Activated CD4-positive, alpha-beta memory T cell treated with anti-CD3 and anti-CD28 coated beads, Interleukin-2, amount 10 ng/mL, durations not matched to agents 7 days and 5 days (primary cell): ENCODE results near the gene TINAGL1. TPM values are rescaled to one million over a fixed set of nuclear protein-coding genes. Genes with fewer than 3 reads are reported as not detected.

ENCODE experiments used
- CTCF ChIA-PET: fragments of 350-600 bp; sonication (Branson Sonifier 250); formaldehyde crosslinking; loops from one replicate; lab custom pipeline; 2021; ENCODE audit warnings: antibody characterized with exemption, inconsistent platforms; lab: Charles Lee
- POLR2A ChIA-PET: fragments of 350-600 bp; sonication (Branson Sonifier 250); formaldehyde crosslinking; loops from one replicate; lab custom pipeline; 2021; ENCODE audit warnings: antibody characterized with exemption; lab: Charles Lee
- DNase-seq: peaks from one replicate; pipeline ENCODE4 v3.0.0-alpha.2; 2020
- H3K27ac Mint-ChIP-seq: one replicate; pipeline ENCODE4 v1.8.0; 2021; ENCODE audit warnings: mild to moderate bottlenecking, mixed read lengths
- H3K27me3 Mint-ChIP-seq: one replicate; pipeline ENCODE4 v1.8.0; 2021; ENCODE audit warnings: mixed read lengths
- H3K36me3 Mint-ChIP-seq: one replicate; pipeline ENCODE4 v1.8.0; 2021; ENCODE audit warnings: low read depth, mixed read lengths
- H3K4me1 Mint-ChIP-seq: one replicate; pipeline ENCODE4 v1.8.0; 2021; ENCODE audit warnings: mixed read lengths
- H3K4me3 Mint-ChIP-seq: one replicate; pipeline ENCODE4 v1.8.0; 2021; ENCODE audit warnings: mild to moderate bottlenecking, mixed read lengths
- H3K9me3 Mint-ChIP-seq: one replicate; pipeline ENCODE4 v1.8.0; 2021; ENCODE audit warnings: mixed read lengths
- total RNA-seq, 2 experiments: library from RNA; stranded (reverse); gene quantifications; one replicate each; pipeline ENCODE4 v1.2.3, GENCODE V29; 2021

The TINAGL1 gene
- total RNA-seq, 2 experiments from 2014 or later = not detected

DNA sequence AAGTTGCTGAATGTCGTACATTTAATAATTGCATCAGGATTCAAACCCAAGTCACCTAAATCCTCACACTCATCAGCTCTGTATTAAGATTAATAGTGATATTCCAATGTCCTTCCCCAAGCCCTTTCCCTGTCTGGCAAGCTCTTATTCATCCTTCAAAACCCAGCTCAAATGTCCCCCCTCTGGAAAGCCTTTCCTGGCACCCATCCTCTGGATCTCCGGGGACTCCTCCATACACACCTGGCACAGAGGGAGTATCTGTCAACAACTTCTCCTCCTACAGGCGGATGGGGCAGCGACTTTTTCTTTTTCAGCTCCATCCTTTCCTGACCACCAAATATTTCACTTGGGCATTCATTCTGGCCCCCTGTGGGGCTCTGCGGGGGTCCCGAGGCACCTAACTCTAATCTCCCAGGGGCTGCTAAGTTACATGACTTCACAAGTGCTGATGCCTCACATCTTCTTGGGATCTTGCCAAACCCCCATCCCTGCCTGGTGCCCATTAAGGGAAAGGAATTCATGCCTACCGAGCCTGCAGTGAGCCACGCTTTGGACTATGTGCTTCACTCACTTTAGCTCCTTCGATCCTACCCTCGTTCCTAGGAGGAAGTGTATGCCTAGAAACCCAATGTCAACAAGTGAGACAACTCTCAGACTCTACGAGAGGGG is 15.2 kb downstream of the TINAGL1 start:
- Mint-ChIP-seq H3K27ac (no peak overlapping the region), H3K36me3 (no peaks in the 10 kb centered on the region), H3K9me3 (no peaks in the 10 kb centered on the region), H3K4me1 (peaks cover 4% of the 10 kb centered on the region), H3K27me3 (peaks cover 23% of the 10 kb centered on the region), H3K4me3 (no peak overlapping the region)
- DNase-seq = peak; percentile 8
- ChIA-PET CTCF (no interaction called here), POLR2A (no interaction called here)

DNA sequence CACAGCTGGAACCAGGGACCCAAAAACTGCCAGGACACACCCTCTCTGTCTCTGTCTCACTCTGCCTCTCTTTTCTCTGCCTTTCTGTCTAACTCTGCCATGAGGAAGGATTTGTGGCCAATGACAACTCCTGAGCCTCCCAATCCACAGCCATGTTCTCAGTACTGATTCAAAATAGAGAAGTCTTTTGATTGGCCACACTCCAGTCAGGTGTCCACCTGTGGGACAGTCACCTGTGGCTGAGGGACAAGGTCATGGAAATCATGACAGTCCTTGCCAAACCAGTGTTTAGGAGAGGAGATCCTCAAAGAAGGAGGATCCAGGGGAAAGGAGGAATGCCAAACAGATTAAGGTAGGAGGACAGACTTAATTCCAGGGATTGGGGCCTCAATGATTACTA is 15.8 kb downstream of the TINAGL1 start:
- Mint-ChIP-seq H3K9me3 (no peaks in the 10 kb centered on the region), H3K4me3 (no peak overlapping the region), H3K36me3 (no peaks in the 10 kb centered on the region), H3K27me3 (peaks cover 23% of the 10 kb centered on the region), H3K27ac (no peak overlapping the region), H3K4me1 (peaks cover 6% of the 10 kb centered on the region)
- DNase-seq = peak; percentile 11
- ChIA-PET CTCF (no interaction called here), POLR2A (no interaction called here)

GRCh38 chr1:31593136-31593665 is 16.9 kb downstream of the TINAGL1 start:
- CTCF ChIA-PET = interaction anchor here (1.0 kb wide), 1 partner anchor 30 kb away, joined by 3 read pairs; no protein-coding TSS in a partner anchor
- H3K36me3 Mint-ChIP-seq = no peaks in the 10 kb centered on the region
- peaks cover 27% of the 10 kb centered on the region for H3K27me3 Mint-ChIP-seq

DNA sequence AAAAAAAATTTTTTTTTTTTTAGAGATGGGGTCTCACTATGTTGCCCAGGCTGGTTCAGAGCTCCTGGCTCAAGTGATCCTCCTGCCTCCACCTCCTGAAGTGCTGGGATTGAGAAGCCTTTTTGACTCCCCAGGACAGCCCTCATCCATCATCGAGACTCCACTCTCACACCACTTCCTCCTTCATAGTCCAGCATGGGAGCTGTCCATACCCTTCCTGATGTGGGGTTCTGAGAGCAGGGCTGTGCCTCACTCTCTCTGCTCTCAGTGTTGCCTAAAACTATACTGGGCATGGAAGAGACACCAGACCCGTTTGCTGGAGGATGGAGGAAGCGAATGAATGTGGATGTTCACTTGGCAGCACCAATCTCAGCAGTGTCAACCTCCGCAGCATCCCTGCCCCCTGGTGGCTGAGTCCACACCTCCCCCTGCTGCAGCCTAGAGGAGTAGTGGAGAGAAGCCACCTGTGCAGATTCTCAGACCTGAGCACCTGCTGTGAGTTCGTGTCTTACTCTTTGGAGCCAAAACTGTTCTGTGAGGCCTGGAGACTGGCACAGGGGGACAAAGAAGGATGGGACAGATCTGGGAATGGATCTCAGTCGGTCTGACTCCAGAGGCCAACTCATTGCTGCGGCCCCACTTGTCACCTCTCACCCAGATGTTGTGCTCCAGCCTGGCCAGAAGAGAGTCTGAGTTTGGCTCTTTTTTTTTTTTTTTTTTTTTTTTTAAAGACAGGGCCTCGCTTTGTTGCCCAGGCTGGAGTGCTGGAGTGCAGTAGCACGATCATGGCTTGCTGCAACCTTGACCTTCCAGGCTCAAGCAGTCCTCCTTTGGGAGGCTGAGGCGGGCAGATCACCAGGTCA is 17.7 kb downstream of the TINAGL1 start:
- H3K9me3 Mint-ChIP-seq = no peaks in the 10 kb centered on the region
- no peaks in the 10 kb centered on the region for H3K36me3 Mint-ChIP-seq
- peaks cover 4% of the 10 kb centered on the region for H3K4me1 Mint-ChIP-seq
- POLR2A ChIA-PET = no interaction called here
- CTCF ChIA-PET = interaction anchor here (1.0 kb wide), 1 partner anchor 30 kb away, joined by 3 read pairs; no protein-coding TSS in a partner anchor
- H3K27ac Mint-ChIP-seq = no peak overlapping the region
- DNase-seq = peak; percentile 73
- no peak overlapping the region for H3K4me3 Mint-ChIP-seq
- H3K27me3 Mint-ChIP-seq = peaks cover 27% of the 10 kb centered on the region

More at GRCh38 chr1:31593136-31593665, 16.9 kb downstream of the TINAGL1 start:
- POLR2A ChIA-PET = no interaction called here
- no peak overlapping the region for H3K4me3 Mint-ChIP-seq
- H3K27ac Mint-ChIP-seq = no peak overlapping the region
- peak; percentile 9 for DNase-seq
- no peaks in the 10 kb centered on the region for H3K9me3 Mint-ChIP-seq
- H3K4me1 Mint-ChIP-seq = peaks cover 4% of the 10 kb centered on the region

GRCh38 chr1:31595836-31596736 is 19.8 kb downstream of the TINAGL1 start:
- CTCF ChIA-PET = interaction anchor here (1.1 kb wide), 1 partner anchor 8 kb away, joined by 3 read pairs; no protein-coding TSS in a partner anchor
- Mint-ChIP-seq H3K4me3 (no peak overlapping the region), H3K27ac (no peak overlapping the region), H3K36me3 (no peaks in the 10 kb centered on the region), H3K4me1 (peaks cover 4% of the 10 kb centered on the region), H3K9me3 (no peaks in the 10 kb centered on the region), H3K27me3 (peaks cover 21% of the 10 kb centered on the region)
- peak; percentile 12 for DNase-seq
- POLR2A ChIA-PET = no interaction called here

DNA sequence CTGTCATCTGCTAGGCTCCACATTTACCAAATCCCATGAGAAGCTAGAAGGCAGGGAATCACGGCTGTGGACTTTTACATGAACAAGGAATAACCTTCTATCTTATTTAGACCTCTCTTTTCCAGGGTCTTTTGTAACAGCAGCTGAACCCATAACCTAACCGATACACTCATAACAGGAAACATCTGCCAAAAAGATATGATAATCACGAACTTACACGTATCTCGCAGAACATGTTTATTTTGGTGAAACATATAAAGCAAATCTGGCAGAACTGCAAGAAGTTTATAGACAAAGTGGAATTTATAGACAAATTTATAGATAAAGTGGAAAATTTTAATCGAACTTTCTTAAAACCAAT is 20.4 kb downstream of the TINAGL1 start:
- POLR2A ChIA-PET = no interaction called here
- Mint-ChIP-seq H3K9me3 (no peaks in the 10 kb centered on the region), H3K4me3 (no peak overlapping the region), H3K36me3 (no peaks in the 10 kb centered on the region), H3K27me3 (peaks cover 18% of the 10 kb centered on the region), H3K27ac (no peak overlapping the region), H3K4me1 (peaks cover 4% of the 10 kb centered on the region)
- no peak for DNase-seq
- CTCF ChIA-PET = interaction anchor here (1.1 kb wide), 1 partner anchor 9 kb away, joined by 3 read pairs; no protein-coding TSS in a partner anchor

DNA sequence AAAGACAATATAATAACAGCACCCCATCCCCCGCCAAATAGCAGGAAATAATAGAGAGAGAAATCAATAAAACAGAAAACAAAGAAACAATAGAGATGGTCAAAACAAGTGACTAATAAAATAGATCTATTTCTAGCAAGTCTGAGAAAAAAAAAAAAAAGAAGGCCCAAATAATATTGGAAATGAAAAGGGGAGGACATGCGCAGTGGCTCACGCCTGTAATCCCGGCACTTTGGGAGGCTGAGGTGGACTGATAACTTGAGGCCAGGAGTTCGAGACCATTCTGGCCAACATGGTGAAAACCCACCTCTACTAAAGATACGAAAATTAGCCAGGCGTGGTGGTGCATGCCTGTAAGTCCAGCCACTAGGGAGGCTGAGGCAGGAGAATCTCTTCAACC is 22.7 kb downstream of the TINAGL1 start:
- H3K9me3 Mint-ChIP-seq = no peaks in the 10 kb centered on the region
- POLR2A ChIA-PET = no interaction called here
- H3K4me3 Mint-ChIP-seq = no peak overlapping the region
- peaks cover 4% of the 10 kb centered on the region for H3K4me1 Mint-ChIP-seq
- no peak overlapping the region for H3K27ac Mint-ChIP-seq
- CTCF ChIA-PET = no interaction called here
- peaks cover 17% of the 10 kb centered on the region for H3K27me3 Mint-ChIP-seq
- no peaks in the 10 kb centered on the region for H3K36me3 Mint-ChIP-seq
- peak; percentile 7 for DNase-seq

DNA sequence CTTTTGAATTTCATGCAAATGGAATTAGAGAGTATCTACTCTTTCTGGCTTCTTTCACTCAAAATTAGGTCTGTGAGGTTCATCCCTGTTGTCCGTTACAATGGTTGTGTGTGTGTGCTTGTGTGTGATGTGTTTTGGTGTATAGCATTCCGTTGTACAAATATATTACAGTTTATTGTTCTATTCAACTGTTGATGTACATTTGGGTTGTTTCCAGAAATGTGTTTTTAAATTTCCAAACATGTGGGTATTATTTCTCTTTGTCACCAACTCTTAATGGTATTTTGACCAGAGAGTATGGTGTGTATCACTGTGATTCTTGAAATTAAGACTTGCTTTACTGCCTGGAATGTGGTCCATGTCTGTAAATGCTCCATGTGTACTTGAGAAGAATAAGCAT is 24.3 kb downstream of the TINAGL1 start:
- peaks cover 16% of the 10 kb centered on the region for H3K27me3 Mint-ChIP-seq
- H3K4me1 Mint-ChIP-seq = peaks cover 6% of the 10 kb centered on the region
- ChIA-PET CTCF (no interaction called here), POLR2A (no interaction called here)
- no peaks in the 10 kb centered on the region for H3K36me3 Mint-ChIP-seq
- H3K27ac Mint-ChIP-seq = no peak overlapping the region
- H3K9me3 Mint-ChIP-seq = no peaks in the 10 kb centered on the region
- DNase-seq = no peak
- no peak overlapping the region for H3K4me3 Mint-ChIP-seq

DNA sequence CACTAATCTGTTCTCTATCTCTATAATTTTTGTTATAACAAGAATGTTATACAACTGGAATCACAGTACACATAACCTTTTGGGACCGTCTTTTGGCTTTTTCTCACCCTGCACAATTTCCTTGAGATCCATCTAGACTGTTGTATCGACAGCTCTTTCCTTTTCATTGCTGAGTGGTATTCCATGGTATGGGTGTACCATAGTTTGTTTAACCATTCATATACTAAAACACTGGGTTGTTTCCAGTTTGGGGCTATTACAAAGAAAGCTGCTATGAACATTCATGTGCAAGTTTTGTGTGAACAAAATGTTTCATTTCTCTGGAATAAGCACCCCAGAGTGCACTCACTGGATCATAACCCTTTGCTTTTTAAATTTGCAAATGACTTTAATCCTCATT is 25.8 kb downstream of the TINAGL1 start:
- DNase-seq = no peak
- peaks cover 12% of the 10 kb centered on the region for H3K4me1 Mint-ChIP-seq
- no peak overlapping the region for H3K27ac Mint-ChIP-seq
- peaks cover 16% of the 10 kb centered on the region for H3K27me3 Mint-ChIP-seq
- POLR2A ChIA-PET = no interaction called here
- no peaks in the 10 kb centered on the region for H3K9me3 Mint-ChIP-seq
- H3K4me3 Mint-ChIP-seq = no peak overlapping the region
- CTCF ChIA-PET = interaction anchor here (2.1 kb wide), 1 partner anchor 16 kb away, joined by 5 read pairs; no protein-coding TSS in a partner anchor
- H3K36me3 Mint-ChIP-seq = no peaks in the 10 kb centered on the region

DNA sequence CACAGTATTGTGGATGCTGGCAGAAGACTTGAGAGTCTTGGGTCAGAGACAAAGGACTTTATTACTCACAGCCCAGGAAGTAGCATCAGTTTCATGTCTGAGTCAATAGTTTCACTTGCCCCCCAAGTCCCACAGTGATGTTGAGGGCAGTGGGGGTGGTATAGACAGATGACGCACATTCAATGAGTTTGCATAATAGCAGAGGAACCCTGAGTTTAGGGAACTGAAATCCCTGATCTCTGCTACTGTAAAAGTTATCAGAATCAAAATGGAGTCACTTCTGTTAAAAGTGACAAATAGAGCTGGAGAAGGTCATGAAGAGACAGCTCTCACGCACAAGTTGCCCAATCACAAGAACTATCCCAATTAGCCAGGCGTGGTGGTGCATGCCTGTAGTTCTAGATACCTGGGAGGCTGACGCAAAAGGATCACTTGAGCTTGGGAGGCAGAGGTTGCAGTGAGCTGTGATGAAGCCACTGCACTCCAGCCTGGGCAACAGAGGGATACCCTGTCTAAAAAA is 29.7 kb downstream of the TINAGL1 start:
- ChIA-PET CTCF (interaction anchor here (0.9 kb wide), 1 partner anchor 13 kb away, joined by 4 read pairs; no protein-coding TSS in a partner anchor), POLR2A (interaction anchor here (1.1 kb wide), 1 partner anchor 39 kb away, joined by 4 read pairs; the partner anchor contains the start of gene PEF1)
- DNase-seq = peak; percentile 47
- peaks cover 13% of the 10 kb centered on the region for H3K27me3 Mint-ChIP-seq
- peaks cover 12% of the 10 kb centered on the region for H3K4me1 Mint-ChIP-seq
- H3K4me3 Mint-ChIP-seq = no peak overlapping the region
- H3K27ac Mint-ChIP-seq = no peak overlapping the region
- no peaks in the 10 kb centered on the region for H3K9me3 Mint-ChIP-seq
- H3K36me3 Mint-ChIP-seq = no peaks in the 10 kb centered on the region

DNA sequence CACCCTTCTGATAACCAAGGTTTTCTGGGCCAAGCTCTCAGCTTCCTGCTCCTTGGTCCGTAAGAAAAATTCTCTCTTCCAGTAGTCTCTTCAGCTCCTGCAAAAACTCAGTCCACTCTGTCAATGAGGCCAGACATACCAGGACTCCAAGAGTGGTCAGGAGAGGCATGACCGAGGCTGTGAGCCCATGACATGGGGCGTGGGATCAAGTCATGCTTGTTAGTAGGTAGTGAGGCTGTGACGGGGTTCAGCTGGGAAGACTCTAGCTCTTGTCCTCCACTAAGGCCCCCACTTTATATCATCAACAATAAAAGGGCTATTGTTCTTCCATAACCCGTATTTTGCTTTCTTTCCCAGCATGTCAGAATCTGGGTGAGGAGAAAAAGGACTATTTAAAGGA is 31.0 kb downstream of the TINAGL1 start:
- peaks cover 16% of the 10 kb centered on the region for H3K4me1 Mint-ChIP-seq
- no peaks in the 10 kb centered on the region for H3K36me3 Mint-ChIP-seq
- DNase-seq = no peak
- ChIA-PET CTCF (interaction anchor here (1.6 kb wide), 1 partner anchor 11 kb away, joined by 4 read pairs; no protein-coding TSS in a partner anchor), POLR2A (no interaction called here)
- H3K9me3 Mint-ChIP-seq = no peaks in the 10 kb centered on the region
- H3K27ac Mint-ChIP-seq = no peak overlapping the region
- no peak overlapping the region for H3K4me3 Mint-ChIP-seq
- H3K27me3 Mint-ChIP-seq = peaks cover 10% of the 10 kb centered on the region
